ENCODE measurements around the gene SLC26A5.

- no peak for TF ChIP-seq GATA2 (IDR thresholded peaks at IDR 0.05; ENCODE audit: low read depth, low read length)
- no peak for TF ChIP-seq GATA3 (IDR thresholded peaks at IDR 0.05; ENCODE audit: low read depth, low read length)
These were observed 54.0 kb downstream of the SLC26A5 start for GRCh38 chr7:103391976-103392375.

Measured in SH-SY5Y (cell line).